Adrenal gland (tissue), 12 donors: ENCODE results near the gene USP2. TPM values are rescaled to one million over a fixed set of nuclear protein-coding genes. Genes with fewer than 3 reads are reported as not detected.
A peak's percentile ranks its signal among the peaks of the same experiment; 100 is the strongest.

Source experiments
- DNase-seq, 7 donors: peaks; one replicate each; pipeline ENCODE4 v3.0.0-alpha.2; 2019 to 2020
- H3K27ac ChIP-seq, 5 donors: fragments of 200-600 bp; sonication (generic) in 4 of 5; 1 replicate in 3 of 5; 2 replicates in 2 of 5; pipeline versions ENCODE4 v1.5.1 to v1.8.0; 2016 to 2020; ENCODE audit warnings: mild to moderate bottlenecking in 1 of 5
- H3K27me3 ChIP-seq: fragments of 200-600 bp; 2 replicates; pipeline ENCODE4 v1.8.0; 2021
- H3K36me3 ChIP-seq, 2 donors: fragments of 200-600 bp; replicated peaks in 1 of 2; 1 replicate in 1 of 2; 2 replicates in 1 of 2; pipeline versions ENCODE4 v1.5.1 to v1.8.0; 2018 to 2022
- H3K4me1 ChIP-seq, 2 donors: fragments of 200-600 bp; replicated peaks in 1 of 2; 1 replicate in 1 of 2; 2 replicates in 1 of 2; pipeline versions ENCODE4 v1.5.1 to v1.8.0; 2018 to 2021
- H3K4me3 ChIP-seq, 4 donors: fragments of 200-600 bp; sonication (generic) in 3 of 4; one replicate each; pipeline ENCODE4 v1.5.1; 2016 to 2018
- H3K9me3 ChIP-seq, 3 donors: fragments of 200-600 bp; sonication (generic) in 1 of 3; replicated peaks in 1 of 3; 1 replicate in 2 of 3; 2 replicates in 1 of 3; pipeline versions ENCODE4 v1.5.1 to v1.8.0; 2016 to 2021
- CTCF ChIP-seq, 6 experiments: fragments of 450-650 bp in 4 of 6; fragments of 200-600 bp in 2 of 6; sonication (generic) in 1 of 6; IDR thresholded peaks; 1 replicate in 5 of 6; 2 replicates in 1 of 6; pipeline versions ENCODE4 v1.5.1 to v1.8.0; 2016 to 2021; ENCODE audit warnings: antibody characterized with exemption in 6 of 6, mild to moderate bottlenecking in 2 of 6, moderate library complexity in 1 of 6
- POLR2A ChIP-seq, 2 donors: fragments of 450-650 bp; IDR thresholded peaks; one replicate each; pipeline ENCODE4 v1.6.1; 2017; ENCODE audit warnings: antibody characterized with exemption in 2 of 2, mild to moderate bottlenecking in 2 of 2, moderate library complexity in 1 of 2
- whole genome bisulfite sequencing, 4 donors: extraction: QIAGEN DNeasy Blood & Tissue Kit in 2 of 4; methylation state at CpG; one replicate each; pipeline versions ENCODE4 v1.1.5 to v1.1.7; 2013 to 2017; 5-methylcytosine and 5-hydroxymethylcytosine counted together
- intact Hi-C, 2 donors: fragments of 100-400 bp; cut with DNase I; formaldehyde crosslinking; loops; one replicate each; pipeline versions ENCODE4 v1.14.1 to v1.15.0; 2022 to 2023
- polyA plus RNA-seq, 3 donors: library from polyadenylated mRNA; stranded (reverse); fragments of 200-250 nt in 2 of 3; fragments of 350-450 nt in 1 of 3; fragmentation: Illumina TruSeq in 1 of 3; extraction: RNeasy Lipid Tissue Mini Kit (QIAGEN cat#74804) in 1 of 3; gene quantifications; one replicate each; pipeline ENCODE4 v1.2.3, GENCODE V29; 2013 to 2014
- total RNA-seq, 9 donors: library from RNA; depleted of rRNA in 4 of 9; stranded (reverse); fragments of >200 nt in 4 of 9; fragments of 120-200 nt in 1 of 9; fragmentation: NEBNext Ultra II Directional in 1 of 9; extraction: Animal tissue kit (Norgen Biotek cat#: 25700) in 1 of 9; gene quantifications; one replicate each; pipeline versions ENCODE4 v1.1.0 to v1.2.4, GENCODE V29; 2013 to 2023
- donor health status: healthy with polysubstance abuse.
- donor health status: Bipolar disorder and iron deficiency.
- donor health status: DM: yes; HTN: yes; CAD: no.
- donor health status: DM: no; HTN: no; CAD: no.
- donor health status: DM: no; HTN: no; CAD: no.
- donor health status: DM: yes; HTN: yes; CAD: no.

USP2 gene
- total and polyA plus RNA-seq, 12 donors = 1.8 to 28.7 (median 9.3) TPM

GRCh38 chr11:119424775-119425174 is 43.3 kb upstream of the USP2 start:
- intact Hi-C loops = no loop called here
- H3K27ac ChIP-seq = no peak overlapping the region
- 86 to 96% (median 90%) methylated on average over 2 of the region's 2 CpGs for WGBS, 4 donors
- TF ChIP-seq POLR2A (IDR thresholded peaks at IDR 0.05) = no peak
- TF ChIP-seq CTCF (IDR thresholded peaks at IDR 0.05) = no peak
- H3K9me3 ChIP-seq = no peaks in the 10 kb centered on the region
- H3K27me3 ChIP-seq = peaks cover 21% of the 10 kb centered on the region
- H3K4me3 ChIP-seq = no peak overlapping the region
- no peaks in the 10 kb centered on the region for H3K36me3 ChIP-seq
- DNase-seq = no peak
- H3K4me1 ChIP-seq = no peaks in the 10 kb centered on the region

GRCh38 chr11:119424276-119424675 is 42.8 kb upstream of the USP2 start:
- Histone ChIP-seq H3K9me3 (no peaks in the 10 kb centered on the region), H3K4me1 (no peaks in the 10 kb centered on the region), H3K27me3 (peaks cover 21% of the 10 kb centered on the region), H3K4me3 (no peak overlapping the region), H3K36me3 (no peaks in the 10 kb centered on the region), H3K27ac (no peak overlapping the region)
- no peak for DNase-seq
- WGBS, 4 donors = 80 to 89% (median 87%) methylated on average over 3 of the region's 3 CpGs
- no peak for TF ChIP-seq CTCF (IDR thresholded peaks at IDR 0.05)
- no peak for TF ChIP-seq POLR2A (IDR thresholded peaks at IDR 0.05)
- intact Hi-C loops = no loop called here

- H3K27me3 ChIP-seq = peaks cover 21% of the 10 kb centered on the region
- H3K27ac ChIP-seq = no peak overlapping the region
- no peak for DNase-seq
- H3K4me3 ChIP-seq = no peak overlapping the region
- TF ChIP-seq POLR2A (IDR thresholded peaks at IDR 0.05) (no peak), CTCF (IDR thresholded peaks at IDR 0.05) (no peak)
- 61 to 68% (median 63%) methylated on average over 14 of the region's 14 CpGs for WGBS, 4 donors
- no peaks in the 10 kb centered on the region for H3K36me3 ChIP-seq
- H3K9me3 ChIP-seq = no peaks in the 10 kb centered on the region
- intact Hi-C loops = no loop called here
- H3K4me1 ChIP-seq = no peaks in the 10 kb centered on the region
These were observed 42.2 kb upstream of the USP2 start for GRCh38 chr11:119423509-119424254.

GRCh38 chr11:119422809-119423508 is 41.5 kb upstream of the USP2 start, which contains the start of gene THY1:
Gene THY1 (minus strand): TSS chr11:119423172. CDS start chr11:119420905, 2,267 bp downstream.
- intact Hi-C loops = no loop called here
- no peak within 1 kb of the TSS for H3K27ac ChIP-seq
- DNase-seq = no peak

More at GRCh38 chr11:119422809-119423508, 41.5 kb upstream of the USP2 start, which contains the start of gene THY1:
- Histone ChIP-seq H3K36me3 (no peaks in the 10 kb centered on the region), H3K4me3 (peak within 1 kb of the TSS in 1 of 4 donors; percentile 45), H3K27me3 (peaks cover 21% of the 10 kb centered on the region), H3K9me3 (no peaks in the 10 kb centered on the region), H3K4me1 (no peaks in the 10 kb centered on the region)
- WGBS, 4 donors = 2 to 5% (median 2%) methylated on average over 18 to 41 of the region's 41 CpGs
- no peak for TF ChIP-seq CTCF (IDR thresholded peaks at IDR 0.05)
- no peak for TF ChIP-seq POLR2A (IDR thresholded peaks at IDR 0.05)
